ENCODE data around the gene RMDN2.
A peak's percentile ranks its signal among the peaks of the same experiment; 100 is the strongest.

RMDN2 gene

DNA sequence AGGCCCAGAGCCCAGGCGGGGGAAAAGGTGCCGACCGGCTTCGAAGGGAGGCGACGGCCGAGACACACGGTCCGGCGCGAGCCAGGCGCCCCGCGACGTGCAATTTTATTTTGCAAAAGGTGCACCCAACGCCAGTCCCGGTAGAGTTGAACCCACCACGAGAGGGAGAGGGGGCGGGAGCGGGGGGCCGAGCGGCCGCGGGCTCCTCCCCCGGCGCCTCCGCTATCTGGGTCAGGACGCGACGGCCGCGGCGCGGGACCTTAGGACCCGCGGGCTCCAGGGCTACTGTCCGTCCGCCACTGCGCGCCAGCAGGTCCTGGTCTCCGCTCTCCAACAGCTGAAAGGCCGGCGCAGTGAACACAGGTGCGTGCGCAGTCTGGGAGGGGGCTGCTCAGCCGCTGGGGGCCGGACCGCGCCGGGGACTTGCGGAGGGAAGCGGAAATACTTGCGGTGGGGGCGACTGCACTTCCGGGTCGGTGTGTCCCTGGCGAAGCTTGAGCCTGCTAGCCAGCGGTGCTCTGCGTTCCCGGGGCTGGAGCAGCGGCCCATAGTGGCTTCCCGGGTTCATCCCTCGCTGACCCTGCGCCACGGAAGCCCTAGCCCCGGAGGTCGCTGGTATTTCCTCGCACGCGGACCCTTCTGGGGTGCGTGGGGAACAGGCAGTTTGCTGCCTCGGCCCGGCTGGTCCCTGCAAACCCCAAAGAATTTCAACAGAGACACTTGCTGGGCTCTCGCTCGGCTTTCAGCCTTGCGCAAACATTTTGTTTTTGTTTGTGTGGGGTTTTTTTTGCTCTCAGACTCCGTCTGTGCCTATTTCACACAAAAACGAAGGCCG lies at the start of gene RMDN2:
Gene RMDN2, plus strand, starts transcription at position 225 of the 835 bp plus-strand sequence. CDS start 3,991 bp downstream, outside the sequence.
- peaks cover 3% of the 10 kb centered on the region for H3K36me3 Mint-ChIP-seq
- H3K4me1 Mint-ChIP-seq, result peaks cover 29% of the 10 kb centered on the region
- no peaks in the 10 kb centered on the region for H3K9me3 Mint-ChIP-seq
- peak within 1 kb of the TSS; percentile 95 for H3K27ac Mint-ChIP-seq
- peak within 1 kb of the TSS; percentile 100 for H3K4me3 Mint-ChIP-seq
- no peaks in the 10 kb centered on the region for H3K27me3 Mint-ChIP-seq

GRCh38 chr2:37875403-37875906 lies 49.6 kb upstream of the RMDN2 start:
- H3K4me1 Mint-ChIP-seq, result peaks cover 33% of the 10 kb centered on the region
- H3K36me3 Mint-ChIP-seq, result no peaks in the 10 kb centered on the region
- peaks cover 3% of the 10 kb centered on the region for H3K27me3 Mint-ChIP-seq
- no peaks in the 10 kb centered on the region for H3K9me3 Mint-ChIP-seq
- H3K27ac Mint-ChIP-seq, result no peak overlapping the region
- no peak overlapping the region for H3K4me3 Mint-ChIP-seq

DNA sequence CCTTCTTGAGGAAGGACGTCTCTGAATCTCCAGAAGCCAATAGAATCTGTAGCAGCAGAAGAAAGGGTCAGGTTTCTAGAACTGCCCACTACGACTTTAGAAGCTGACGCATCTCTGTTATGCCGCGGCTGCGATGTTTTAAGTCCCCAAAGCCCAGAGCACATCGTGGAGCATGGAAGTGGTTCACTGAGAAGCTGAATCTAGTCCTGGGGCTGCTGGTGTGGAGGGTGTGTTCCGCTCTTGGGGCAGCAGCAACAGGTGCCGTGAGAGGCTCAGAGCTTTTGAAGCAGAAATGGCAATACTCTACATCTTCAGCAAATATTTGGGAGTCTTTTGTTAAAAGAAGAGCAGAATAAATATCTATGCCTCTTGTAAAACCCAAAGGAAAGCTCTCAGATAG lies 48.9 kb upstream of the RMDN2 start:
- Mint-ChIP-seq H3K27me3 (peaks cover 5% of the 10 kb centered on the region), H3K4me1 (peaks cover 27% of the 10 kb centered on the region), H3K27ac (no peak overlapping the region), H3K9me3 (no peaks in the 10 kb centered on the region), H3K36me3 (no peaks in the 10 kb centered on the region), H3K4me3 (no peak overlapping the region)

- peaks cover 10% of the 10 kb centered on the region for H3K27me3 Mint-ChIP-seq
- peaks cover 12% of the 10 kb centered on the region for H3K4me1 Mint-ChIP-seq
- H3K4me3 Mint-ChIP-seq, result no peak overlapping the region
- H3K27ac Mint-ChIP-seq, result no peak overlapping the region
- no peaks in the 10 kb centered on the region for H3K36me3 Mint-ChIP-seq
- no peaks in the 10 kb centered on the region for H3K9me3 Mint-ChIP-seq
These were observed 47.4 kb upstream of the RMDN2 start for GRCh38 chr2:37877457-37878315.

GRCh38 chr2:37878536-37878935 lies 46.6 kb upstream of the RMDN2 start:
- no peaks in the 10 kb centered on the region for H3K36me3 Mint-ChIP-seq
- H3K4me1 Mint-ChIP-seq, result peaks cover 4% of the 10 kb centered on the region
- H3K4me3 Mint-ChIP-seq, result no peak overlapping the region
- H3K9me3 Mint-ChIP-seq, result no peaks in the 10 kb centered on the region
- no peak overlapping the region for H3K27ac Mint-ChIP-seq
- H3K27me3 Mint-ChIP-seq, result peaks cover 10% of the 10 kb centered on the region

DNA sequence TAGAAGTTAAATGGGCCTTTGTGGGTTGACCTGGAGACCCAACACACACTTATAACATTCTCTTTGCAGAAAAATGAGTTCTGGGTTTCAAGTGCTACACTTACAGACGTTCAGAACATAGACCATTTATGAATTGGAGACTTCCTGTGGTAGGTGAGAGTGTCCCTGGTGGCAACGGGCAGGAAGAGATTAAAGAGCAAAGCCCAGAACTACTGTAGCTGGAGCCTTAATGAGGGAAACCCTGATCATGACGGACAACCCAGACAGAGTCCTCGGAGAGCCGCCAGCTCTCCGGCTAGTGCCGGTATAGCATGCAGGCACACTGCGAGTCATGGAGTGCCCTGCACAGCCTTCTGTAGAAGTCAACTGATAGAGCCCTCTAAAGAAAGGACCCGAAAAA lies 44.5 kb upstream of the RMDN2 start:
- Mint-ChIP-seq H3K9me3 (no peaks in the 10 kb centered on the region), H3K4me1 (peaks cover 4% of the 10 kb centered on the region), H3K36me3 (no peaks in the 10 kb centered on the region), H3K27me3 (peaks cover 12% of the 10 kb centered on the region), H3K27ac (no peak overlapping the region), H3K4me3 (no peak overlapping the region)

- Mint-ChIP-seq H3K27me3 (peaks cover 12% of the 10 kb centered on the region), H3K36me3 (no peaks in the 10 kb centered on the region), H3K4me1 (peaks cover 9% of the 10 kb centered on the region), H3K4me3 (no peak overlapping the region), H3K27ac (no peak overlapping the region), H3K9me3 (no peaks in the 10 kb centered on the region)
These were observed 43.7 kb upstream of the RMDN2 start for GRCh38 chr2:37881397-37881796.

GRCh38 chr2:37882036-37882435 lies 43.1 kb upstream of the RMDN2 start:
- Mint-ChIP-seq H3K36me3 (no peaks in the 10 kb centered on the region), H3K27me3 (peaks cover 12% of the 10 kb centered on the region), H3K27ac (no peak overlapping the region), H3K9me3 (no peaks in the 10 kb centered on the region), H3K4me3 (no peak overlapping the region), H3K4me1 (peaks cover 13% of the 10 kb centered on the region)

DNA sequence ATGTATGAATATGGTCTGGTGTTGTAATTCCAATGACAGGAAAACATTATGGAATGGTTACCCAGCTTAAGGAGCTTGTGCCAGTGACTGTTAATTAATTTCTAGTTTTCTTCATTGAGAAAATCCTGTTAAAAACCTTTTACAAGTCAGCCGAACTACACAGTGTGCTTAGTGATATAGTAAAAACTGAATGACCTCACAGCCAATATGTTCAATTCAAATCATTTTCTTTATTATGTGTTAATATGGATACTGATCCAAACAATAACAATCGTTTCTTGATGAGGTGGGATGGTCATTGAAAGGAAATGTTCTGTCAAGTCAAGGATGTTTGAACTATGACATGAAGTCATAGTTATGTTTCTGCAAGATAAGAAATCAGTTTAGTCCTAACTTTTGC lies 41.6 kb upstream of the RMDN2 start:
- H3K27me3 Mint-ChIP-seq, result peaks cover 12% of the 10 kb centered on the region
- no peak overlapping the region for H3K4me3 Mint-ChIP-seq

DNA sequence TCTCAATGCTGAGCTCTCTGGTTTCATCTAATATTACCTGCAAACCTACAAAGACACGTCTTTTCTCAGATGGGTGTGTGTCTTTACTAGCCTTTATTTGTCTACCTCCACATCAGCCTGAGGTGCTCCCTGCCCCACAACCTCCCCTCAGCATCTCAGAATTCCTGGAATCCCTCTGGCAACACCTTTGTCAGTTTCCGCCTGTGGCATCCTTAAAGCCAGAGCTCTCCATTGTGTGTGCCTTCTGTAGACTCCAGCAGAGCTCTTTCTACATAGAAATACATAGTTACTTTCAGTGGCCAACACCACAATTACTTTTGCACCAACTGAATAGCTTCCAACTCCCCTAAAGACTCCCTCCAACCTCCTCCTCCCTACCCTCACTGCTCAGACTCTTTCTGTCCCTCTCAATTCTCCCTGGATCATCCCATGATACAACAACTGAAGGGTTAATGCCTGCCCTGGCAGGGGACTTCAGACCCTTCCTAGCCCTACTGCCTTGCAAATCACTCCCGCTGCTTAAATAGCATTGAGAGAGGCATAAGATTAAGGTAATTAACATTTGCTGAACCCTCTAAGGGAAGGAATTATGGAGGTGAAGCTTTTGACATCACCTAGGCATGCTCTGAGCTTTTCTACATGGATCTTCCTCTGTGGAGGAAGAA lies 39.6 kb upstream of the RMDN2 start:
- H3K27ac Mint-ChIP-seq, result no peak overlapping the region
- H3K4me3 Mint-ChIP-seq, result no peak overlapping the region
- H3K9me3 Mint-ChIP-seq, result no peaks in the 10 kb centered on the region
- H3K4me1 Mint-ChIP-seq, result peaks cover 13% of the 10 kb centered on the region
- H3K27me3 Mint-ChIP-seq, result peaks cover 10% of the 10 kb centered on the region
- H3K36me3 Mint-ChIP-seq, result no peaks in the 10 kb centered on the region

More for the DNA sequence above, 41.6 kb upstream of the RMDN2 start:
- no peaks in the 10 kb centered on the region for H3K9me3 Mint-ChIP-seq
- no peaks in the 10 kb centered on the region for H3K36me3 Mint-ChIP-seq
- H3K4me1 Mint-ChIP-seq, result peaks cover 10% of the 10 kb centered on the region
- H3K27ac Mint-ChIP-seq, result no peak overlapping the region

- Mint-ChIP-seq H3K27me3 (peaks cover 6% of the 10 kb centered on the region), H3K36me3 (no peaks in the 10 kb centered on the region), H3K4me1 (peaks cover 26% of the 10 kb centered on the region), H3K4me3 (no peak overlapping the region), H3K9me3 (no peaks in the 10 kb centered on the region), H3K27ac (no peak overlapping the region)
These were observed 38.3 kb upstream of the RMDN2 start for GRCh38 chr2:37886745-37887144.

GRCh38 chr2:37887286-37887685 lies 37.8 kb upstream of the RMDN2 start:
- Mint-ChIP-seq H3K4me3 (no peak overlapping the region), H3K9me3 (no peaks in the 10 kb centered on the region), H3K4me1 (peaks cover 31% of the 10 kb centered on the region), H3K27ac (no peak overlapping the region), H3K36me3 (no peaks in the 10 kb centered on the region), H3K27me3 (peaks cover 4% of the 10 kb centered on the region)

DNA sequence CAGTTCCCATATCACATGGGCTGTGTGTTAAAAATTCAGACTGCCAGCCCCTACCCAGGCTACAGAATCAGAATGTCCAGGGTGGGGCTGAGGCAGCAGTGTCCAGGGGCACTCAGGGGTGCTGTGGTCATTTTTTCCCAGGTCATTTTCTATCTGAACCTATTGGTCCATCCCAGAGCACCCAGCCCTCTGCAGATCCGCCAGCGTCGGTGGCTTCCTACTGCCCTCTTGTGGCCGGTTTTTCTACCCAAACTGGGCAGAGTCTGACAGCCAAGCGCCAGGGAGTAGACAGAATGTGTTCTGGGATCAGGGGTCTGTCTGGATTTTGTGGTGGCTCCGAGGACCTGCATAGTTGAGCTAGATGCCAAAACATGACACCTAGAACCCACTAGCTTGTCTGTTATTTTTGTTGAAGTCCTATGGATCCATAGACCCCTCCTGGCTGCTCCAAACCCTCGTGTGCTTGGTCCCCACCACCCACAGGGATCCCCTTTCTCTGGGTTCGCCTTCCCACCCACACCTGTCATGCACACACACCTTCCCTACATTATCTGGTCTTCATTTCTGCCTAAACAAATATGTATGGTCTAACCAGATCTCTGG lies 34.1 kb upstream of the RMDN2 start:
- Mint-ChIP-seq H3K4me3 (no peak overlapping the region), H3K4me1 (peaks cover 55% of the 10 kb centered on the region), H3K36me3 (no peaks in the 10 kb centered on the region), H3K27ac (no peak overlapping the region), H3K9me3 (no peaks in the 10 kb centered on the region), H3K27me3 (peaks cover 2% of the 10 kb centered on the region)

DNA sequence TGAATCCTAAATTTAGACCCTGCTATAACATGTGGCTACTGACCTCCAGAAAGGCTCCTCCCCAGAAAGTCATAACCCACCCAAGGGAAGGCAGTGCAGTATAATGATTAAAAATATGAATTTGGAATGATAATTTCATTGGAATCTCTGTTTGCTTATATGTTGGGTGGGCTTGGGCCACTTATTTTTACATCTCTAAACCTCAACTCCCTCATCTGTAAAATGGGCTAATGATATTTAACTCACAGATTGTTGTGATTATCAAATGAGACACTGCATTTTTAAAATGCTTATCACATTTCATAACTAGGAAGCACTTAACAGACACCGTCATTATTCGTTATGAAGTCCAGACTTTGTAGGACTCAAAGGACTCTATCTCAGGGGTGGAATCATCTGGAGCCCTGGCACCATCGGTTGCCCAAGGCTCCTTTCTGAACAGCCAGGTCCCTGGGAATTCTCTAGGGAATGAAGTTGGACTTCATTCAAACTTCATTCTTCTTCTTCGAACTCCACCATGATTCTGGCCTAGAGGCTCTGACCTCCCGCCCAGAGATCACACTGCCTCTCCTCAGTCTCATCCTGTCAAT lies 33.1 kb upstream of the RMDN2 start:
- Mint-ChIP-seq H3K4me1 (peaks cover 46% of the 10 kb centered on the region), H3K27ac (peak overlapping the region; percentile 4), H3K36me3 (no peaks in the 10 kb centered on the region), H3K9me3 (no peaks in the 10 kb centered on the region), H3K27me3 (peaks cover 2% of the 10 kb centered on the region), H3K4me3 (peak overlapping the region; percentile 55)
